Colonic mucosa (tissue), 4 donors: ENCODE measurements around the gene HLA-B. TPM values are rescaled to one million over a fixed set of nuclear protein-coding genes. Genes with fewer than 3 reads are reported as not detected.

Experiments used
- DNase-seq: peaks from one replicate; pipeline ENCODE4 v3.0.0-alpha.2; 2020
- H3K27ac ChIP-seq: fragments of 200-600 bp; one replicate; pipeline ENCODE4 v1.8.0; 2021
- H3K27me3 ChIP-seq: fragments of 200-600 bp; one replicate; pipeline ENCODE4 v1.8.0; 2021
- H3K36me3 ChIP-seq: fragments of 200-600 bp; one replicate; pipeline ENCODE4 v1.8.0; 2021
- H3K4me1 ChIP-seq: fragments of 200-600 bp; one replicate; pipeline ENCODE4 v1.8.0; 2021; ENCODE audit warnings: mild to moderate bottlenecking
- H3K4me3 ChIP-seq: fragments of 200-600 bp; one replicate; pipeline ENCODE4 v1.8.0; 2021
- H3K9ac ChIP-seq, 2 donors: one replicate each; pipeline ENCODE4 v1.7.0; 2013; ENCODE audit warnings: control low read depth in 2 of 2, low read depth in 2 of 2, low read length in 2 of 2
- H3K9me3 ChIP-seq: fragments of 200-600 bp; one replicate; pipeline ENCODE4 v1.8.0; 2021
- CTCF ChIP-seq: fragments of 200-600 bp; IDR thresholded peaks from one replicate; pipeline ENCODE4 v1.8.0; 2022; ENCODE audit warnings: antibody characterized with exemption, mild to moderate bottlenecking
- intact Hi-C: fragments of 100-400 bp; cut with DNase I; formaldehyde crosslinking; loops from one replicate; pipeline ENCODE4 v1.14.1; 2022
- microRNA-seq: library from miRNA; unstranded; fragments of <30 nt; microRNA quantifications from one replicate; pipeline ENCODE4, GENCODE V29; 2019
- total RNA-seq, 2 donors: library from RNA; stranded (reverse); fragmentation: NEBNext Ultra II Directional in 1 of 2; extraction: Animal tissue kit (Norgen Biotek cat#: 25700) in 1 of 2; gene quantifications; one replicate each; pipeline ENCODE4 v1.2.1, GENCODE V29; 2021
- donor health status: healthy.
- donor health status: DM: no; HTN: no; CAD: no.
- donor health status: DM: no; HTN: no; CAD: no.

HLA-B gene
- total RNA-seq, 2 donors from 2014 or later: 1,153 to 3,111 TPM

GRCh38 chr6:31308050-31308844 lies 48.7 kb downstream of the HLA-B start:
- no peaks in the 10 kb centered on the region for H3K4me1 ChIP-seq
- no peak for TF ChIP-seq CTCF
- no peaks in the 10 kb centered on the region for H3K36me3 ChIP-seq
- no peaks in the 10 kb centered on the region for H3K27me3 ChIP-seq
- no peak overlapping the region for H3K9ac ChIP-seq
- peak; percentile 87 for DNase-seq
- peak overlapping the region; percentile 49 for H3K4me3 ChIP-seq
- intact Hi-C loops: no loop called here
- H3K9me3 ChIP-seq: no peaks in the 10 kb centered on the region
- H3K27ac ChIP-seq: no peak overlapping the region

DNA sequence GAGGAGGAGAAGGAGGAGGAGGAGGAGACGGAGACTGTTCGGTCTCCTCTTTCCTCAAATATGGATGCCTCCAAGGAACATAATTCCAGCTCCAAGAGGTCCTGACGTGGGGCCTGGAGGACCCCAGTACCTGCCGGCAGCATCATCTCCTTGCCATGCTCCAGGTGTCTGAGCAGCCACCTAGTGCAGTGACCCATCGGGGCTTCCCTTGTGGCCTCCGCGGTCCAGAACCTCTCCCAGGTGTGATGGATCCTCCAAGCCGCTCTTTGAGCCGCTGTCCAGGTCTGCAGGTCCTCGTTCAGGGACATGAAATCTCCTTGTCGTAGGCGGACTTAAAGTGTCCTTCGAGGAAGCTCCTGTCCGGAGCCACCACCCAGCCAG lies 49.3 kb downstream of the HLA-B start:
- Histone ChIP-seq H3K4me3 (no peak overlapping the region), H3K27ac (no peak overlapping the region), H3K9me3 (no peaks in the 10 kb centered on the region), H3K4me1 (no peaks in the 10 kb centered on the region), H3K9ac (no peak overlapping the region), H3K36me3 (no peaks in the 10 kb centered on the region), H3K27me3 (no peaks in the 10 kb centered on the region)
- intact Hi-C loops: no loop called here
- TF ChIP-seq CTCF: no peak
- DNase-seq: no peak

DNA sequence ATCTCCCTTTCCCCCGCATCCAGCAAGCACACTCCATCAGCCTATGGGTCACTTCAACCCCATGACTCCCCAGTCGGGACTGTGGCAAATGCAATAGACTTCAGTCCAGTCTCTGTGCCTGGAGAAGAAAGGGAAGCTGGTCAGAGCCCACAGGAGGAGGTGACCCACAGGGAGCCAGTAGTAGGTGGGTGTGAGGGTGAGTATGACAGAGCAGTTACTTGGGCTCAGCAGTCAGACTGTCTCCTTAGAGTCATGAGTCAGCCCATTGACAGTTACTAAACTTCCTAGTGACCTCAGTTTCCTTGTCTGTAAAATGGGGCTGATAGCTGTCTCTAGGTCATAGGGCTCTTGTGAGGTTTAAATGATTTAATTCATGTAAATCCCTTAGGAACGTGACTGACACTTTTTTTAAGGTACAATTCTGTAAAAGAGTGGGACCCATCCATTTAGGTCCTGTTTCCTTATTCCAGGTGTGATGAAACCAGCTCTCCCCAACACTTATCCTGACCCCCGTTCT lies 51.2 kb downstream of the HLA-B start:
- no peak overlapping the region for H3K27ac ChIP-seq
- no peaks in the 10 kb centered on the region for H3K36me3 ChIP-seq
- no peaks in the 10 kb centered on the region for H3K27me3 ChIP-seq
- H3K4me3 ChIP-seq: no peak overlapping the region
- no peak overlapping the region for H3K9ac ChIP-seq
- H3K4me1 ChIP-seq: no peaks in the 10 kb centered on the region
- TF ChIP-seq CTCF: no peak
- no peaks in the 10 kb centered on the region for H3K9me3 ChIP-seq
- DNase-seq: no peak
- intact Hi-C loops: no loop called here

DNA sequence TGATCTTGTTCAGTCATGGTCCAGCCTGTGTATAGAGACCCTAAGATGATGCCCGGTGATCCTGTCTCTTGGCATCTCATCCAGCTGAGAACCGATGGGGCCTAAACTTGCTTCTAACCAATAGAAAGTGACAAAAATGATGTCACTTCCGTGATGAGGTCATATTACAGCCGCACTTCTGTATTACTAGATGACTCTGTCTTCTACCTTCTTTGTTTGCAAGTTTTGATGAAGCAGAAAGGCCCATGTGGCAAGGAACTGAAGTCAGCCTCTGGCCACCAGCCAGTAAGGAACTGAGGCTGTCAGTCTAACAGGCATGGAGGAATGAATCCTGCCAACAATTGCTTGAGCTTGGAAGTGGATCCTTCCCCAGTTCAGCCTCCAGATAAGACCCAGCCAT lies 52.3 kb downstream of the HLA-B start:
- H3K27ac ChIP-seq: no peak overlapping the region
- H3K27me3 ChIP-seq: no peaks in the 10 kb centered on the region
- no peaks in the 10 kb centered on the region for H3K9me3 ChIP-seq
- DNase-seq: no peak
- no peak overlapping the region for H3K4me3 ChIP-seq
- TF ChIP-seq CTCF: no peak
- intact Hi-C loops: no loop called here
- no peak overlapping the region for H3K9ac ChIP-seq
- no peaks in the 10 kb centered on the region for H3K4me1 ChIP-seq
- H3K36me3 ChIP-seq: no peaks in the 10 kb centered on the region

Small RNA genes within 50 kb of the gene (microRNA-seq; reads per million reads assigned to microRNA genes)
- gene MIR6891: not detected

Other genes with a start within 250 kb of the HLA-B start
- gene C6orf15, start 244.6 kb downstream of the HLA-B start, total RNA-seq: not detected
- 1 to 10 TPM; 2.2 to 5.6 TPM for gene PSORS1C1, start 242.4 kb downstream of the HLA-B start, total RNA-seq
- gene CDSN, start 236.7 kb downstream of the HLA-B start, total RNA-seq: not detected
- gene PSORS1C2, start 218.1 kb downstream of the HLA-B start, total RNA-seq: not detected
- 10 to 100 TPM; 31.8 to 55.4 TPM for gene CCHCR1, start 199.4 kb downstream of the HLA-B start, total RNA-seq
- gene TCF19, start 198.6 kb downstream of the HLA-B start, total RNA-seq: 10 to 100 TPM in 1 of 2 donors, 1 to 10 TPM in 1; 8.8 to 39.6 TPM
- gene POU5F1, start 186.5 kb downstream of the HLA-B start, total RNA-seq: 1 to 10 TPM; 3.4 to 7.0 TPM
- 1,000 to 10,000 TPM in 1 of 2 donors, 100 to 1,000 TPM in 1; 576 to 1,321 TPM for gene HLA-C, start 85.1 kb downstream of the HLA-B start, total RNA-seq
- gene MICA, start 46.4 kb upstream of the HLA-B start, total RNA-seq: 10 to 100 TPM; 15.0 to 26.7 TPM
- gene MICB, start 141.0 kb upstream of the HLA-B start, total RNA-seq: 1 to 10 TPM; 5.6 to 6.7 TPM
- gene MCCD1, start 171.8 kb upstream of the HLA-B start, total RNA-seq: not detected
- gene DDX39B, start 184.8 kb upstream of the HLA-B start, total RNA-seq: 100 to 1,000 TPM; 213 to 422 TPM
- gene ATP6V1G2, start 189.4 kb upstream of the HLA-B start, total RNA-seq: under 1 TPM; 0.57 to 0.85 TPM
- 10 to 100 TPM; 16.1 to 18.8 TPM for gene NFKBIL1, start 190.4 kb upstream of the HLA-B start, total RNA-seq
- gene LTA, start 215.1 kb upstream of the HLA-B start, total RNA-seq: 1 to 10 TPM in 1 of 2 donors, under 1 TPM in 1; 0.35 to 2.4 TPM
- gene TNF, start 218.4 kb upstream of the HLA-B start, total RNA-seq: 1 to 10 TPM in 1 of 2 donors, under 1 TPM in 1; 0.48 to 1.4 TPM
- gene LTB, start 225.2 kb upstream of the HLA-B start, total RNA-seq: 1 to 10 TPM; 3.4 to 5.7 TPM
- 1 to 10 TPM; 4.8 to 9.2 TPM for gene LST1, start 229.1 kb upstream of the HLA-B start, total RNA-seq
- under 1 TPM; 0.67 to 0.90 TPM for gene NCR3, start 235.8 kb upstream of the HLA-B start, total RNA-seq